GM19025 (cell line): Measurements from ENCODE around the gene DGLUCY.
"Not testable (repeated sequence)": the region's sequence is repeated elsewhere in the genome, so short reads cannot be mapped to it uniquely, and the experiment has no call there.

Experiments
- ATAC-seq: cut with Tn5 transposase; IDR thresholded peaks from one replicate; pipeline ENCODE4 v1.9.1; 2021; ENCODE audit warnings: mild to moderate bottlenecking, low read depth, moderate library complexity; ENCODE audit not compliant: unreplicated experiment

The DGLUCY gene

GRCh38 chr14:91129261-91129660, 15.4 kb downstream of the DGLUCY start:
- ATAC-seq = no peak

GRCh38 chr14:91135039-91135438, 21.2 kb downstream of the DGLUCY start:
- ATAC-seq = no peak

GRCh38 chr14:91138511-91139359, 24.9 kb downstream of the DGLUCY start:
- no peak for ATAC-seq

- ATAC-seq = no peak
Observed at GRCh38 chr14:91139776-91140175, 25.9 kb downstream of the DGLUCY start.

- no peak for ATAC-seq
Observed at GRCh38 chr14:91140672-91141071, 26.8 kb downstream of the DGLUCY start.

GRCh38 chr14:91142214-91142668, 28.4 kb downstream of the DGLUCY start:
- ATAC-seq = peak; percentile 85

- ATAC-seq = no peak
Observed at GRCh38 chr14:91143862-91144261, 30.0 kb downstream of the DGLUCY start.

GRCh38 chr14:91144425-91145145, 30.7 kb downstream of the DGLUCY start:
- ATAC-seq = no peak

- ATAC-seq = no peak
Observed at GRCh38 chr14:91145391-91146160, 31.7 kb downstream of the DGLUCY start.

- no peak for ATAC-seq
Observed at GRCh38 chr14:91146661-91147060, 32.8 kb downstream of the DGLUCY start.

GRCh38 chr14:91149462-91149861, 35.6 kb downstream of the DGLUCY start:
- no peak for ATAC-seq

- no peak for ATAC-seq
Observed at GRCh38 chr14:91152499-91152898, 38.6 kb downstream of the DGLUCY start.

GRCh38 chr14:91153360-91153759, 39.5 kb downstream of the DGLUCY start:
- ATAC-seq = no peak

GRCh38 chr14:91154851-91155625, 41.2 kb downstream of the DGLUCY start:
- no peak for ATAC-seq

- ATAC-seq = no peak
Observed at GRCh38 chr14:91155626-91156089, 41.8 kb downstream of the DGLUCY start.

- not testable (repeated sequence) for ATAC-seq
Observed at GRCh38 chr14:91156142-91156666, 42.3 kb downstream of the DGLUCY start.

GRCh38 chr14:91156877-91157276, 43.0 kb downstream of the DGLUCY start:
- ATAC-seq = not testable (repeated sequence)

- ATAC-seq = no peak
Observed at GRCh38 chr14:91158091-91158790, 44.4 kb downstream of the DGLUCY start.

- no peak for ATAC-seq
Observed at GRCh38 chr14:91159182-91159581, 45.3 kb downstream of the DGLUCY start.
